ENCODE measurements around the gene SNX14.

SNX14 gene

DNA sequence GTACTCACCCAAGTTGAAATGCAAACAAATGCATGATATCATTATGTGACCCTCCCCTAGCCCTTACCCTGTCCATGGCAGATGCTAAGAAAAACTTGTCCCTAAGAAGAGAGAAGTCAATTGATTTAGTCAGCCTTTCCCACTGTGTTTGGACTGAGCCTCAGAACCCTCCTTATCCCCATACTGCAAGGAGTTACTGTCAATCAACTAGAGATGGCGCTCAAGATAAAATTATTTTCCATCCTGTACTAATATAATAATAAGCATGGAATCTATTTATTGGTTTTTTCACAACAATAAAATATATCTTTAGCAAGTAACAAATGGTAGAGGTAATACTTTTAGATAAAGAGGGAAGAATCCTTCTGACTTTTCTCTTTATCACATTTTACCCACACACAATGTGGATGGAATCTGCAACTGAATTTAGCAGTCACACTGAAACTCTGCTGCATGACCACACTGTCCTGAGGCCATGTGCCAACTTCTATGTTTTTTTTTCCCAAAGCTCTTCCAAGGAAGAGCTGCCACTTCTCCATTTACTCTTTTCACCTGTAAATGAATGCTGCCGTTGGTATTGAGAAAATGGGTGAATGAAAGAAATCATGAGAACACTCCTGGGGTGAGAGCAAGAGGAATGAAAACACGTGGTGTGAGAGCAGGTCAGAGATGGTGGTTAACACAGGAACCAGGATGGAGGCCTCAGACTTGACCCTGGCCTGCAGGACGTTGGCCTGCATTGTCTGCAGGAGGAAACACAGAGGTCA is 133.3 kb downstream of the SNX14 start:
- H3K27me3 ChIP-seq (ENCODE audit: control insufficient read depth in 1 of 2, insufficient read depth in 2 of 2, low read length in 2 of 2), result no peaks in the 10 kb centered on the region
- no peaks in the 10 kb centered on the region for H3K36me3 ChIP-seq (ENCODE audit: insufficient read depth, low read length)
- no peak overlapping the region for H3K4me3 ChIP-seq (ENCODE audit: low read depth in 1 of 2, low read length in 2 of 2)
- H3K27ac ChIP-seq (ENCODE audit: low read depth, low read length), result peak overlapping the region; percentile 19
- H3K4me1 ChIP-seq (ENCODE audit: insufficient read depth, low read length), result peaks cover 56% of the 10 kb centered on the region
- H3K9me3 ChIP-seq (ENCODE audit: low read length), result no peaks in the 10 kb centered on the region
- no peak overlapping the region for H3K9ac ChIP-seq (ENCODE audit: low read length)

DNA sequence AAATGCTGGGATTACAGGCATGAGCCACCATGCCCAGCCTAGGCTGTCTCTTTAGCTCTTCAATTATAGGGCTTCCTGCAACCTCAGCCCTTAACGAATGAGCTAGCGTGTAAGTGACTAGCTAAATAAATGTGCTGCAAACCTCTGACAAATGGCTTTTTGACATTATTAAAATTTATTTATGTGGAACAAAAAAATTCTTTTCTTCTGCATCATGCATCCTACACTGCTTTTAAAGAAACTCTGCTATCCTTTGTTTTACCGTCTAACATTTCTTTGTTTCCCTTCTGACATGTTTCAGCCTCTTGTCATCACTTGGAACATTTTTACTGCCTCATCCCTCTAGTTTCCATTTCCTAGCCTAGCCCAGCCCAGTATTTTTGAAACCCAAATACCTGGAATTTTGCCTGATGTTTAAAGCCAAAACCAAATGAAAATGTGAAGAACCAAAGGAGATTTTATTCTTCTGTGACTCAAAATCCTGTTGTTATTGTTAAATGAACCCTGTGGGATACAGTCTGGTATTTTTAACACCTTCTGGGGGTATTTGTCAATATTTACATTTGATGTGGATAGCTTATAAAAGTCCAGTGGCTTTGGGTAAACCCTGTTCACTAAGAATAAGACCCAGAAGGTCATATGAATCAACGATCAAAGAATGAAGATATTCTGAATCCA is 134.3 kb downstream of the SNX14 start:
- Histone ChIP-seq H3K4me1 (ENCODE audit: insufficient read depth, low read length) (peaks cover 54% of the 10 kb centered on the region), H3K36me3 (ENCODE audit: insufficient read depth, low read length) (no peaks in the 10 kb centered on the region), H3K27ac (ENCODE audit: low read depth, low read length) (peak overlapping the region; percentile 19), H3K4me3 (ENCODE audit: low read depth in 1 of 2, low read length in 2 of 2) (no peak overlapping the region), H3K9me3 (ENCODE audit: low read length) (no peaks in the 10 kb centered on the region), H3K9ac (ENCODE audit: low read length) (no peak overlapping the region), H3K27me3 (ENCODE audit: control insufficient read depth in 1 of 2, insufficient read depth in 2 of 2, low read length in 2 of 2) (no peaks in the 10 kb centered on the region)

DNA sequence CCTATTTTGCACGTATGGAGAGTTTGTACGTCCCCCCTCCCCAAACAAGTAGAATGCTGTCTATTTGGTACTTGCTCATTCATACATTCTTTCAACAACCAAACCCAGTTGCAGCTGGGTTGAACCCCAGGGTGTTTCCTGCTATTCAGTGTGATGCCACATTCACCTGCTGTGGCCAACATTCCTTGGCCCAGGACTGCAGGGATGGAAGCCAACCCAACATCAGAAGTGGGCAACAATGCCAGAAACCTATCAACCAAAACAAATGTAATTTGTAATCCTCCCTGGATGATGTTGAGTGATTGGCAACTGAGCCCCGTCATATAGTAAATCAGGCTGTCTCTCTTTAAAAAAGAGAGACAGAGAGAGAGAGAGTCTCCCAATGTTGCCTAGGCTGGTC is 134.9 kb downstream of the SNX14 start:
- no peaks in the 10 kb centered on the region for H3K36me3 ChIP-seq (ENCODE audit: insufficient read depth, low read length)
- H3K27ac ChIP-seq (ENCODE audit: low read depth, low read length), result peak overlapping the region; percentile 17
- H3K9me3 ChIP-seq (ENCODE audit: low read length), result no peaks in the 10 kb centered on the region
- peaks cover 56% of the 10 kb centered on the region for H3K4me1 ChIP-seq (ENCODE audit: insufficient read depth, low read length)
- H3K27me3 ChIP-seq (ENCODE audit: control insufficient read depth in 1 of 2, insufficient read depth in 2 of 2, low read length in 2 of 2), result no peaks in the 10 kb centered on the region
- no peak overlapping the region for H3K9ac ChIP-seq (ENCODE audit: low read length)
- no peak overlapping the region for H3K4me3 ChIP-seq (ENCODE audit: low read depth in 1 of 2, low read length in 2 of 2)

DNA sequence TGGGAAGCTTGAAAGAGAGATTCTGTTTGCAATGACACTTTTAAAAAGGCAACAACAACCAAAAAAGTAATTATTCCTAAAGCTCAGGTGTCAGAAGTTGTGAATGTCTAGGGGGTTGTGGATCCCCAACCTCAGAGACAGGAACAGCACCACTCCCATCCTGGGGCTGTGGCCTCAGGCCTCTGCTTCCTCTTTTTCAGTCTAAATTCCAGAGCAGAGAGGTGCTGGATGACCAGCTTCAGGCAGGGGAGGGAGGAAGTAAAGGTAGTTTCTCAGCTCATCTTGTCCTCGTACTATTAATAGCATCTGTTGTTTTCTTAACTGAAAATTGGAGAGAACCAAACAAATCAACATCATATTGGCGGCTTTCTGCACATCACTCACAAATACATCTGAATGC is 135.5 kb downstream of the SNX14 start:
- no peaks in the 10 kb centered on the region for H3K36me3 ChIP-seq (ENCODE audit: insufficient read depth, low read length)
- no peak overlapping the region for H3K9ac ChIP-seq (ENCODE audit: low read length)
- no peak overlapping the region for H3K4me3 ChIP-seq (ENCODE audit: low read depth in 1 of 2, low read length in 2 of 2)
- peak overlapping the region; percentile 9 for H3K27ac ChIP-seq (ENCODE audit: low read depth, low read length)
- peaks cover 61% of the 10 kb centered on the region for H3K4me1 ChIP-seq (ENCODE audit: insufficient read depth, low read length)
- no peaks in the 10 kb centered on the region for H3K27me3 ChIP-seq (ENCODE audit: control insufficient read depth in 1 of 2, insufficient read depth in 2 of 2, low read length in 2 of 2)
- no peaks in the 10 kb centered on the region for H3K9me3 ChIP-seq (ENCODE audit: low read length)

DNA sequence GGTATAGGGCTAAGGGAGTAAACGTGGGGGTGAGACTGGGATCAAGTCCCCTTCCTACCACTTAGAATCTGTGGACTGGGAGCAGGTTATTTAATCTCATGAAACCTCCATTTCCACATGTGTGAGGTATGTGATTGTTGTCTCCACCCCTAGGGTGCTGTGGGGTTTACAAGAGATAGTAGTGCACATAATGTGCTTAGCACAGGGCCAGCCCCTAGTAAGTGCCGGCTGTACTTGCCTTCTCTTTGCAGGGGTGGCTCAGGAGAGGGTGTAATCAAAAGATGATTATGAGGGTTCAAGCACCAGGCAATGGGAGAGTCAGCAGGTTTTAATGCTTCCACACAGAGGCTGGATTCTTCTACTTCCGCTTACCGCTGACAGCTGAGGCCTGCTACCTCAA is 136.9 kb downstream of the SNX14 start:
- H3K36me3 ChIP-seq (ENCODE audit: insufficient read depth, low read length), result no peaks in the 10 kb centered on the region
- H3K4me3 ChIP-seq (ENCODE audit: low read depth in 1 of 2, low read length in 2 of 2), result no peak overlapping the region
- no peak overlapping the region for H3K27ac ChIP-seq (ENCODE audit: low read depth, low read length)
- no peak overlapping the region for H3K9ac ChIP-seq (ENCODE audit: low read length)
- no peaks in the 10 kb centered on the region for H3K9me3 ChIP-seq (ENCODE audit: low read length)
- H3K27me3 ChIP-seq (ENCODE audit: control insufficient read depth in 1 of 2, insufficient read depth in 2 of 2, low read length in 2 of 2), result no peaks in the 10 kb centered on the region
- peaks cover 57% of the 10 kb centered on the region for H3K4me1 ChIP-seq (ENCODE audit: insufficient read depth, low read length)

Data from muscle layer of colon (tissue), 2 donors.